Measurements from ENCODE around the gene BATF. TPM values are rescaled to one million over a fixed set of nuclear protein-coding genes. Genes with fewer than 3 reads are reported as not detected.

BATF gene
- total and polyA plus RNA-seq, 2 donors from 2014 or later = 1.6 to 3.7 TPM

GRCh38 chr14:75499084-75499875, 23.0 kb upstream of the BATF start:
- H3K27ac ChIP-seq (ENCODE audit: low read depth in 2 of 2, low read length in 2 of 2) = no peak overlapping the region
- H3K4me3 ChIP-seq (ENCODE audit: low read length in 3 of 3) = no peak overlapping the region
- no peaks in the 10 kb centered on the region for H3K27me3 ChIP-seq (ENCODE audit: control insufficient read depth, insufficient read depth, low read length)
- H3K36me3 ChIP-seq (ENCODE audit: control insufficient read depth in 2 of 3, insufficient read depth in 3 of 3, low read length in 3 of 3) = no peaks in the 10 kb centered on the region
- no peak overlapping the region for H3K9ac ChIP-seq (ENCODE audit: low read length in 3 of 3)
- H3K4me1 ChIP-seq (ENCODE audit: control insufficient read depth in 2 of 3, insufficient read depth in 2 of 3, low read depth in 1 of 3, low read length in 3 of 3) = no peaks in the 10 kb centered on the region
- TF ChIP-seq, protein P1, sequence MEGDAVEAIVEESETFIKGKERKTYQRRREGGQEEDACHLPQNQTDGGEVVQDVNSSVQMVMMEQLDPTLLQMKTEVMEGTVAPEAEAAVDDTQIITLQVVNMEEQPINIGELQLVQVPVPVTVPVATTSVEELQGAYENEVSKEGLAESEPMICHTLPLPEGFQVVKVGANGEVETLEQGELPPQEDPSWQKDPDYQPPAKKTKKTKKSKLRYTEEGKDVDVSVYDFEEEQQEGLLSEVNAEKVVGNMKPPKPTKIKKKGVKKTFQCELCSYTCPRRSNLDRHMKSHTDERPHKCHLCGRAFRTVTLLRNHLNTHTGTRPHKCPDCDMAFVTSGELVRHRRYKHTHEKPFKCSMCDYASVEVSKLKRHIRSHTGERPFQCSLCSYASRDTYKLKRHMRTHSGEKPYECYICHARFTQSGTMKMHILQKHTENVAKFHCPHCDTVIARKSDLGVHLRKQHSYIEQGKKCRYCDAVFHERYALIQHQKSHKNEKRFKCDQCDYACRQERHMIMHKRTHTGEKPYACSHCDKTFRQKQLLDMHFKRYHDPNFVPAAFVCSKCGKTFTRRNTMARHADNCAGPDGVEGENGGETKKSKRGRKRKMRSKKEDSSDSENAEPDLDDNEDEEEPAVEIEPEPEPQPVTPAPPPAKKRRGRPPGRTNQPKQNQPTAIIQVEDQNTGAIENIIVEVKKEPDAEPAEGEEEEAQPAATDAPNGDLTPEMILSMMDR (IDR thresholded peaks at IDR 0.05; ENCODE audit: borderline replicate concordance, extremely low read depth, insufficient read depth) = no peak
- intact Hi-C loops (cut with DNase I) = no loop called here
- H3K9me3 ChIP-seq (ENCODE audit: control insufficient read depth in 2 of 3, insufficient read depth in 1 of 3, low read length in 3 of 3) = no peaks in the 10 kb centered on the region
- DNase-seq (no peak), FAIRE-seq (no peak)

- FAIRE-seq = no peak
- DNase-seq = no peak
- intact Hi-C loops (cut with DNase I) = no loop called here
- H3K4me1 ChIP-seq (ENCODE audit: control insufficient read depth in 2 of 3, insufficient read depth in 2 of 3, low read depth in 1 of 3, low read length in 3 of 3) = no peaks in the 10 kb centered on the region
- TF ChIP-seq, protein P1 (IDR thresholded peaks at IDR 0.05; ENCODE audit: borderline replicate concordance, extremely low read depth, insufficient read depth) = no peak
- H3K9me3 ChIP-seq (ENCODE audit: control insufficient read depth in 2 of 3, insufficient read depth in 1 of 3, low read length in 3 of 3) = no peaks in the 10 kb centered on the region
- no peak overlapping the region for H3K9ac ChIP-seq (ENCODE audit: low read length in 3 of 3)
- no peaks in the 10 kb centered on the region for H3K36me3 ChIP-seq (ENCODE audit: control insufficient read depth in 2 of 3, insufficient read depth in 3 of 3, low read length in 3 of 3)
- no peak overlapping the region for H3K27ac ChIP-seq (ENCODE audit: low read depth in 2 of 2, low read length in 2 of 2)
- H3K4me3 ChIP-seq (ENCODE audit: low read length in 3 of 3) = no peak overlapping the region
- H3K27me3 ChIP-seq (ENCODE audit: control insufficient read depth, insufficient read depth, low read length) = no peaks in the 10 kb centered on the region
Observed at GRCh38 chr14:75501080-75501479, 21.2 kb upstream of the BATF start.

- Histone ChIP-seq H3K9ac (ENCODE audit: low read length in 3 of 3) (no peak overlapping the region), H3K9me3 (ENCODE audit: control insufficient read depth in 2 of 3, insufficient read depth in 1 of 3, low read length in 3 of 3) (no peaks in the 10 kb centered on the region), H3K4me3 (ENCODE audit: low read length in 3 of 3) (no peak overlapping the region), H3K27ac (ENCODE audit: low read depth in 2 of 2, low read length in 2 of 2) (no peak overlapping the region), H3K27me3 (ENCODE audit: control insufficient read depth, insufficient read depth, low read length) (no peaks in the 10 kb centered on the region), H3K4me1 (ENCODE audit: control insufficient read depth in 2 of 3, insufficient read depth in 2 of 3, low read depth in 1 of 3, low read length in 3 of 3) (no peaks in the 10 kb centered on the region), H3K36me3 (ENCODE audit: control insufficient read depth in 2 of 3, insufficient read depth in 3 of 3, low read length in 3 of 3) (no peaks in the 10 kb centered on the region)
- TF ChIP-seq, protein P1 (IDR thresholded peaks at IDR 0.05; ENCODE audit: borderline replicate concordance, extremely low read depth, insufficient read depth) = no peak
- DNase-seq (no peak), FAIRE-seq (no peak)
- intact Hi-C loops (cut with DNase I) = no loop called here
Observed at GRCh38 chr14:75504411-75504810, 17.9 kb upstream of the BATF start.

Measured in kidney (tissue), 14 donors.